RWPE2 (cell line): ENCODE results near the gene PIK3CD.

Source experiments
- ATAC-seq: fragments of 200-7000 bp; cut with Tn5 transposase; 3 replicates; pipeline ENCODE4 v1.9.1; 2021; ENCODE audit warnings: low read depth
- DNase-seq: peaks from one replicate; pipeline ENCODE4 v3.0.0-alpha.2; 2020; ENCODE audit warnings: low spot score
- H3K27ac ChIP-seq: fragments of 450-650 bp; 2 replicates; pipeline ENCODE4 v1.5.1; 2017; ENCODE audit warnings: mild to moderate bottlenecking; ENCODE audit not compliant: poor library complexity, severe bottlenecking
- H3K27me3 ChIP-seq: fragments of 250-450 bp; sonication (Bioruptor Pico); 2 replicates; pipeline ENCODE4 v1.5.1; 2021; ENCODE audit warnings: mild to moderate bottlenecking, moderate library complexity; ENCODE audit not compliant: insufficient read depth, poor library complexity, severe bottlenecking
- H3K36me3 ChIP-seq: fragments of 250-450 bp; sonication (Bioruptor Pico); 2 replicates; pipeline ENCODE4 v1.5.1; 2020; ENCODE audit warnings: low read depth, mild to moderate bottlenecking, moderate library complexity
- H3K4me1 ChIP-seq: fragments of 250-450 bp; sonication (Bioruptor Pico); 2 replicates; pipeline ENCODE4 v1.5.1; 2021; ENCODE audit warnings: mild to moderate bottlenecking, moderate library complexity; ENCODE audit not compliant: insufficient read depth, poor library complexity, severe bottlenecking
- H3K4me3 ChIP-seq: fragments of 250-450 bp; sonication (Bioruptor Pico); 2 replicates; pipeline ENCODE4 v1.5.1; 2021; ENCODE audit warnings: mild to moderate bottlenecking, moderate library complexity; ENCODE audit not compliant: severe bottlenecking
- H3K9me3 ChIP-seq: fragments of 250-450 bp; sonication (Bioruptor Pico); 2 replicates; pipeline ENCODE4 v1.5.1; 2021; ENCODE audit warnings: mild to moderate bottlenecking, moderate library complexity; ENCODE audit not compliant: severe bottlenecking
- CTCF ChIP-seq: fragments of 450-650 bp; IDR thresholded peaks from one replicate; pipeline ENCODE4 v1.5.1; 2017; ENCODE audit warnings: mild to moderate bottlenecking, moderate library complexity; ENCODE audit not compliant: poor library complexity, severe bottlenecking

Gene PIK3CD

GRCh38 chr1:9639227-9639626 is 12.3 kb upstream of the PIK3CD start:
- H3K27me3 ChIP-seq, result no peaks in the 10 kb centered on the region
- ATAC-seq (no peak), DNase-seq (no peak)
- H3K4me3 ChIP-seq, result no peak overlapping the region
- no peak overlapping the region for H3K27ac ChIP-seq
- H3K4me1 ChIP-seq, result peaks cover 2% of the 10 kb centered on the region
- TF ChIP-seq CTCF, result no peak
- H3K36me3 ChIP-seq, result no peaks in the 10 kb centered on the region
- H3K9me3 ChIP-seq, result no peaks in the 10 kb centered on the region

- no peak for TF ChIP-seq CTCF
- Histone ChIP-seq H3K9me3 (no peaks in the 10 kb centered on the region), H3K36me3 (no peaks in the 10 kb centered on the region), H3K4me3 (no peak overlapping the region), H3K27ac (peak overlapping the region; percentile 64), H3K27me3 (no peaks in the 10 kb centered on the region), H3K4me1 (peaks cover 12% of the 10 kb centered on the region)
- ATAC-seq (no peak), DNase-seq (no peak)
Observed at GRCh38 chr1:9643351-9644256, 7.9 kb upstream of the PIK3CD start.

GRCh38 chr1:9646037-9646436 is 5.5 kb upstream of the PIK3CD start:
- Histone ChIP-seq H3K9me3 (no peaks in the 10 kb centered on the region), H3K4me3 (no peak overlapping the region), H3K27me3 (no peaks in the 10 kb centered on the region), H3K27ac (no peak overlapping the region), H3K4me1 (peaks cover 12% of the 10 kb centered on the region), H3K36me3 (no peaks in the 10 kb centered on the region)
- no peak for TF ChIP-seq CTCF
- DNase-seq (no peak), ATAC-seq (no peak)

- Histone ChIP-seq H3K4me1 (peaks cover 15% of the 10 kb centered on the region), H3K36me3 (no peaks in the 10 kb centered on the region), H3K4me3 (no peak overlapping the region), H3K9me3 (no peaks in the 10 kb centered on the region), H3K27ac (no peak overlapping the region), H3K27me3 (no peaks in the 10 kb centered on the region)
- no peak for DNase-seq
- no peak for ATAC-seq
- TF ChIP-seq CTCF, result no peak
Observed at GRCh38 chr1:9648171-9648570, 3.4 kb upstream of the PIK3CD start.

GRCh38 chr1:9649769-9650168 is 1.8 kb upstream of the PIK3CD start:
- H3K4me1 ChIP-seq, result peaks cover 8% of the 10 kb centered on the region
- H3K36me3 ChIP-seq, result no peaks in the 10 kb centered on the region
- TF ChIP-seq CTCF, result no peak
- no peaks in the 10 kb centered on the region for H3K9me3 ChIP-seq
- no peak for ATAC-seq
- no peak overlapping the region for H3K4me3 ChIP-seq
- DNase-seq, result no peak
- H3K27me3 ChIP-seq, result no peaks in the 10 kb centered on the region
- no peak overlapping the region for H3K27ac ChIP-seq
